Cardiac fibroblast (primary cell): Measurements from ENCODE around the gene DHH.

Source experiments
- DNase-seq, 2 donors: peaks; one replicate each; pipeline versions ENCODE4 v3.0.0 to v3.0.0-alpha.2; 2010; ENCODE audit warnings: low read depth in 2 of 2
- H3K4me3 ChIP-seq, 2 donors: replicated peaks in 1 of 2; 1 replicate in 1 of 2; 2 replicates in 1 of 2; pipeline ENCODE4 v1.5.1; 2011; ENCODE audit warnings: low read depth in 2 of 2, low read length in 2 of 2, mild to moderate bottlenecking in 2 of 2, moderate library complexity in 1 of 2
- CTCF ChIP-seq: IDR thresholded peaks from one replicate; pipeline ENCODE4 v1.5.1; 2011; ENCODE audit warnings: low read depth, mild to moderate bottlenecking, low read length, inconsistent platforms

DHH gene

DNA sequence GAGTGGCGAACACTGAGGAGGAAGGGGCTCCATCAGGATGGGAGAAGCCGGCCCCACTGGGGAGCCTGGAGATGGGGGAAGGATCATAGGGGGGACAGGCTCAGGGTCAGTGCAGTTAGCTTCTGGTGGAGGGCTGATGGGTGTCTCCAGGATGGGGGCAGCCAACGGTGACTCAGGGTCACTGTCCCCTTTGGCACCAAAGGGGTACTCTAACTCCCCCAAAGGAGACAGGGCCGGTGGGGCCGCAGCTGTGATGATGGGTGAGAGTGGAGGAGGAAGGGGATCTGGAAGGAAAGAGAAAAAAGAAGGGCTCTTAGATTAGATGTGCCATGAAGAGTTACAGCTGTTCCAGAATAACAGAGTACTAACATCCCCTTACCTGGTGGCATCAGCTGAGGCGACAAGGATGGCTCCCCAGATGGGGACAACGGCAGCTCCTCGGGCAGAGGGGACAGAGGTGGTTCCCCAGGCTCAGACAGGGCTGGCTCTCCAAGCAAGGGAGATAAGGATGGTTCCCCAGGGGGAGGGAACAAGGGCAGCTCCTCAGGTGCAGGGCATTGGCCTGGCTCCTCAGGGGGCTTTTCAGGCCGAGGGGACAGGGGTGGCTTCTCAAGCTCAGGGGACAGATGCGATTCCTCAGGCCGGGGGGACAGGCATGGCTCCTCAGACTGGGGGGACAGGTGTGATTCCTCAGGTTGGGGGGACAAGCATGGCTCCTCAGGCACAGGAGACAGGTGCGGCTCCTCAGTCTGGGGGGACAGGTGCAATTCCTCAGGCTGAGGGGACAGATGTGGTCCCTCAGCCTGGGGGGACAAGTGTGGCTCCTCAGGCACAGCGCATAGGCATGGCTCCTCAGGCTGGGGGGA, 43.9 kb downstream of the DHH start:
- no peak for TF ChIP-seq CTCF
- no peak overlapping the region for H3K4me3 ChIP-seq
- no peak for DNase-seq

- no peak overlapping the region for H3K4me3 ChIP-seq
- peak; percentile 69 to 74 for DNase-seq
- no peak for TF ChIP-seq CTCF
Observed at GRCh38 chr12:49049566-49050224, 44.9 kb downstream of the DHH start.

GRCh38 chr12:49048953-49049352, 45.6 kb downstream of the DHH start:
- H3K4me3 ChIP-seq: no peak overlapping the region
- DNase-seq: no peak
- no peak for TF ChIP-seq CTCF

GRCh38 chr12:49046129-49046895, 48.3 kb downstream of the DHH start:
- no peak overlapping the region for H3K4me3 ChIP-seq
- TF ChIP-seq CTCF: no peak
- DNase-seq: no peak

DNA sequence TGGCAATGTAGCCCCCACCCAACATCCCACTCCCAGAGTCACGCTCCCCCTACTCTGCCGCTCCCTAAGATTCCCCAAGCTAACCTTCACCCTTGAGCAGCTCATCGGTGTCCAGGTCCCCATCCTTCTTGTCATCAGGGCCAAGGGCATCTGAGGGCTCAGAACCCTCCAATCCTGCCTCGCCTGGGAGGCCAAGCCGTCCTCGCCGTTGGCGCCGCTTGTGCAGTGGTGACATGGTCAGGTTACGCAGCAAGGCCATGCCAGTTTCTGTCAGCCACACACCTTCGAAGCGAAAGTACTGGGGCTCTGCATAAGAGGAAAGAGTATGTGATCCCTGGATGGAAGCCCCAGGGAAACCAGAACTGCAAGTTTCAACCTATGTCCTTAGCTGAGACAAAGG, 49.9 kb downstream of the DHH start:
- TF ChIP-seq CTCF: no peak
- no peak for DNase-seq
- H3K4me3 ChIP-seq: no peak overlapping the region

GRCh38 chr12:49043856-49044258, 50.7 kb downstream of the DHH start:
- peak; percentile 63 to 65 for DNase-seq
- peak; percentile 77 for TF ChIP-seq CTCF
- no peak overlapping the region for H3K4me3 ChIP-seq
